Lower leg skin (tissue), 3 donors: ENCODE data around the gene STAU1.

Experiments used
- POLR2A ChIP-seq, 2 donors: fragments of 450-650 bp; IDR thresholded peaks; one replicate each; pipeline ENCODE4 v1.6.1; 2016 to 2017; ENCODE audit warnings: antibody characterized with exemption in 2 of 2, mild to moderate bottlenecking in 1 of 2, moderate library complexity in 1 of 2
- TF ChIP-seq, protein P1 (sequence below), 3 donors: fragments of 450-650 bp; IDR thresholded peaks; one replicate each; pipeline ENCODE4 v1.5.1; 2016; ENCODE audit warnings: antibody characterized with exemption in 3 of 3, mild to moderate bottlenecking in 3 of 3, moderate library complexity in 2 of 3

DNA sequence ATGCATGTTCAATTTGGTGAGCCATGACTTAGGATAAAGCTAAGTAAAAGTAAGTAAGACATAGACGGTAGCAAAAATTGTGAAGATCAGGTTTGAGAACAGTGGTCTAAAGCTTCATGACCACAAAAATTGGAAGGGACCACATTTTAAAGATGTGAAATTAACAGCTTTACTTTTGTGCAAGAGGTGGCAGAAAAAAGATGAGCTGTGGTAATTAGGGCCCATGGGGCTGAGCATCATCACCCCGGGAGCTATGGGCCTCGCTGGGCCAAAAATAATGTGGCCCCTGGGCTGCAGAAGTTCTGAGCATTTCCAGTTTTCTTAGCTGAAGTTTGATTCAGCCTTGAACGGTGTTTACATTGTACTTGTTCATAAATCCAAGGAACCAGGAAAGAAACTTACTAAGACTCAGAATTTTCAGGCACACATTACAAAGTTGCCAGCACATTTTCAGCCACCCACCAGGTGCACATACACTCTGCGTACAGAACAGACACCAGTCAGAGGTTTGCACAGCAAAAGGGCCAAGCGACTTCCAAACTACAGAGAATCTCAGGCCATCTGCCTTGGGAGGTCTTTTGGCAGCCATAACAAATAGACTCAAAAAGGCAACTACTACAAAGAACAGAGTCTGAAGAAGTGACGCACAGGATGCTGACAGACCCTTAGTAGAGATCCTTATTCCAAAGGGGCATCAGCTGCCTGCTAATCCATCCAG, 84.3 kb downstream of the STAU1 start:
- TF ChIP-seq, protein P1, sequence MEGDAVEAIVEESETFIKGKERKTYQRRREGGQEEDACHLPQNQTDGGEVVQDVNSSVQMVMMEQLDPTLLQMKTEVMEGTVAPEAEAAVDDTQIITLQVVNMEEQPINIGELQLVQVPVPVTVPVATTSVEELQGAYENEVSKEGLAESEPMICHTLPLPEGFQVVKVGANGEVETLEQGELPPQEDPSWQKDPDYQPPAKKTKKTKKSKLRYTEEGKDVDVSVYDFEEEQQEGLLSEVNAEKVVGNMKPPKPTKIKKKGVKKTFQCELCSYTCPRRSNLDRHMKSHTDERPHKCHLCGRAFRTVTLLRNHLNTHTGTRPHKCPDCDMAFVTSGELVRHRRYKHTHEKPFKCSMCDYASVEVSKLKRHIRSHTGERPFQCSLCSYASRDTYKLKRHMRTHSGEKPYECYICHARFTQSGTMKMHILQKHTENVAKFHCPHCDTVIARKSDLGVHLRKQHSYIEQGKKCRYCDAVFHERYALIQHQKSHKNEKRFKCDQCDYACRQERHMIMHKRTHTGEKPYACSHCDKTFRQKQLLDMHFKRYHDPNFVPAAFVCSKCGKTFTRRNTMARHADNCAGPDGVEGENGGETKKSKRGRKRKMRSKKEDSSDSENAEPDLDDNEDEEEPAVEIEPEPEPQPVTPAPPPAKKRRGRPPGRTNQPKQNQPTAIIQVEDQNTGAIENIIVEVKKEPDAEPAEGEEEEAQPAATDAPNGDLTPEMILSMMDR (IDR thresholded peaks at IDR 0.05) = no peak
- no peak for TF ChIP-seq POLR2A (IDR thresholded peaks at IDR 0.05)
